HEK293 (cell line): Measurements from ENCODE around the gene TMEM184A.

Experiments
- CTCF ChIP-seq: fragments of 450-650 bp; formaldehyde crosslinking; IDR thresholded peaks from 2 replicates; pipeline ENCODE4 v1.5.1; 2016; ENCODE audit warnings: missing biosample characterization, missing genetic modification characterization
- ZBTB1 ChIP-seq: fragments of 450-650 bp; formaldehyde crosslinking; IDR thresholded peaks from 2 replicates; pipeline ENCODE4 v1.5.1; 2016; ENCODE audit warnings: missing biosample characterization, missing genetic modification characterization
- ZNF513 ChIP-seq: fragments of 450-650 bp; IDR thresholded peaks from 2 replicates; pipeline ENCODE4 v1.5.1; 2018; ENCODE audit warnings: missing biosample characterization, missing genetic modification characterization
- ZNF791 ChIP-seq: fragments of 450-650 bp; formaldehyde crosslinking; IDR thresholded peaks from 2 replicates; pipeline ENCODE4 v1.5.1; 2016; ENCODE audit warnings: missing biosample characterization, missing genetic modification characterization

- TF ChIP-seq CTCF (tag by site-specific recombination) (peak; percentile 50), ZNF513 (tag by site-specific recombination) (no peak), ZBTB1 (tag by site-specific recombination) (no peak), ZNF791 (no peak)
These were observed 51.9 kb downstream of the TMEM184A start, which contains the start of gene INTS1 for GRCh38 chr7:1503816-1504775.
